NCI-H82 treated with DMSO at 0.1 percent for 48 hours (cell line): ENCODE measurements around the gene EPB41.
"Not testable (repeated sequence)": the region's sequence is repeated elsewhere in the genome, so short reads cannot be mapped to it uniquely, and the experiment has no call there.

Experiments
- DNase-seq: peaks from one replicate; lab custom pipeline; 2025; ENCODE audit not compliant: unreplicated experiment; lab: John Stamatoyannopoulos, UW

The EPB41 gene

GRCh38 chr1:28914228-28915030 lies at the start of gene EPB41:
TSS of gene EPB41 (plus strand) at chr1:28914569. CDS start at chr1:28987438, 72,869 bp downstream.
- DNase-seq, result peak; percentile 98

GRCh38 chr1:28864695-28865094 lies 49.7 kb upstream of the EPB41 start:
- peak; percentile 18 for DNase-seq

DNA sequence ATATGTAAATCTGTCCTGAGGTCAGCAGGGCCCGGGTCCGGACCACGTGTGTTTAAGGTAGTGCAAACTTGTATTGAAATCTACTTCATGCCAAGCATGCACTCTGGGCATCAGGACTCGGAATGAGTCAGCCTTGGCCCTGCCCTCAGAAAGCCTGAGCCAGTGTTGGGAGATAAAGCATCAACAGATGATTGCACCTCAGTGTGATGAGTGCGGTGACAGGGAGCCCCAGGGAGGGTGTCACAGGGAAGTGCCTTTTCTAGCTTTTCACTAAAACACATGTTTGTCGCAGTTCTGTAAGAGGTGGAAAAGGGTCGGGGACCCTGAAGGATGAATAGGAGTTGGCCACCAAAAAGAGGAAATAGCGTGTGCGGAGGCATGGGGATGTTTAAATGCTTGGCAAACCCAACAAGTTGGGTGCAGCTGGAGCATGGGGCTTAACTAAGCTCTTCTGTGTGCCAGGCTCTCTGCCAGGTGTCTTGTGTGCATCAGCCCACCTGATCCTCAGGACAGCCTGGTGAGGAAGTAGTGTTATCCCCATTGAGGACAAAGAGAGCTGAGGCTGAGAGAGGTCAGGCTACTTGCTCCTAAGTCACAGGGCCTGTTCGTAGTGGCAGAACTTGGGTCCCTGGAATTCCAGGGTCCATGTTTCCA lies 48.2 kb upstream of the EPB41 start:
- no peak for DNase-seq

- DNase-seq, result no peak
Observed at GRCh38 chr1:28867850-28868249, 46.5 kb upstream of the EPB41 start.

GRCh38 chr1:28869952-28870351 lies 44.4 kb upstream of the EPB41 start:
- no peak for DNase-seq

GRCh38 chr1:28871631-28872401 lies 42.6 kb upstream of the EPB41 start:
- no peak for DNase-seq

GRCh38 chr1:28875134-28875533 lies 39.2 kb upstream of the EPB41 start:
- DNase-seq, result not testable (repeated sequence)

GRCh38 chr1:28877132-28877781 lies 37.1 kb upstream of the EPB41 start:
- peak; percentile 70 for DNase-seq

GRCh38 chr1:28878796-28879195 lies 35.6 kb upstream of the EPB41 start:
- no peak for DNase-seq

GRCh38 chr1:28882009-28882628 lies 32.2 kb upstream of the EPB41 start:
- peak; percentile 77 for DNase-seq

- no peak for DNase-seq
Observed at GRCh38 chr1:28883242-28883616, 31.1 kb upstream of the EPB41 start.

GRCh38 chr1:28885472-28885877 lies 28.9 kb upstream of the EPB41 start:
- DNase-seq, result no peak

DNA sequence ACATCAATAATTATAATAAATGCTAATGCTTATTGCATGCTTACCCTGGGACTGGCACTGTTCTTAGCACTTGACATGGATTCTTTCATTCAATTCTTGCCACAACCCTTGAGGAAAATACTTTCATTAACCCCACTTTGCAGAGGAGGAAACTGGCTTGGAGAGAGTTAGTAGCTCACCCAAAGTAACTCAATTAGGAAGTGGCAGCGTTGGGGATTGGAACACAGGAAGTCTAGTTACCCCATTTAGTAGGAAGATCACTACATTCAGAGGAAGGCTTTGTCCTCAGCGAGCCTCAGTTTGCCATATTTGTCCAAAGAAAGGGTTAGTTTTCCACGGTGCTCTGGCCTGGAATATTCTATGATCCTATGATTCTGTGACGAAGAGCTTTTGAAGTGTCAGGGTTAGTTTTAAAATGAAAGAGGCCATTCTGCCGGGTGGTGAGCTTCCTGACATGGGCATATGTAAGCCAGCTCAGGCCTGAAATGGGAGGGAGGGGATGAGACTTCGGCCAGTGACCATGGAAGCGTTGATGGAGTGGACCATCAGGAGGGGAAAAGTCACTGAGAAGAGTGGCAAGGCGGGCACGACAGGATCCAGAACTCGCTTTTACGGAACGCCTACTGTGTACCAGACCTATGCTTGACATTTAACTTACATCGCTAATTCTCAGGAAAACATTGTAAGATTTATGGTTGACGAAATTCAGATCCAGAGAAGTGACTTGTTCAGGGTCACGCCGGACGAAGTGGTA lies 28.2 kb upstream of the EPB41 start:
- DNase-seq, result no peak

- DNase-seq, result peak; percentile 66
Observed at GRCh38 chr1:28886731-28887418, 27.5 kb upstream of the EPB41 start.

GRCh38 chr1:28887419-28887834 lies 26.9 kb upstream of the EPB41 start:
- DNase-seq, result no peak

- no peak for DNase-seq
Observed at GRCh38 chr1:28887835-28888682, 26.3 kb upstream of the EPB41 start.

- no peak for DNase-seq
Observed at GRCh38 chr1:28888915-28889314, 25.5 kb upstream of the EPB41 start.

DNA sequence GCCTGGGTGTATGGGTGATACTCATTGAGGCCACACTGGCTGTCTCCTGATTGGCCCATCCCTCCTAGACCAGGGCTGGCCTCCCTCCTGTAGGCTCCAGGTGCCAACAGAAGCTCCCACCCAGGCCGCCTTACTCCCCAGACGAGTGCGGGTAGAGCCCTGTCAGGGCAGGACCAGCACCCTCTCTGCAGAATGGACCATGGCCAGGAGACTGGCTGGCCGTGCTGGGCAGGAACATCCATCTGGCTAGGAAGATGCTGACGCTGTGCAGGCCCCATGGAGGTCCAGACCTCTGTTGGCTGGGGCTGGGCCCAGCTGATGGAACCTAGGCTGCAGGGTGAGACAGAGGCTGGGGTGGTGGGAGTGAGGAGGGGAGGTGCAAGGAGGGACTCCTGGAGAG lies 25.0 kb upstream of the EPB41 start:
- no peak for DNase-seq

- DNase-seq, result peak; percentile 55
Observed at GRCh38 chr1:28890435-28890834, 23.9 kb upstream of the EPB41 start.
